Stimulated activated CD4-positive, alpha-beta T cell treated with anti-CD3 and anti-CD28 coated beads, Interleukin-2, amount 100 ng/mL, for 4 hours (primary cell): ENCODE measurements around the gene MACROD1.

Experiments
- DNase-seq: peaks from one replicate; pipeline ENCODE4 v3.0.0-alpha.2; 2020; ENCODE audit warnings: low read depth

MACROD1 gene

DNA sequence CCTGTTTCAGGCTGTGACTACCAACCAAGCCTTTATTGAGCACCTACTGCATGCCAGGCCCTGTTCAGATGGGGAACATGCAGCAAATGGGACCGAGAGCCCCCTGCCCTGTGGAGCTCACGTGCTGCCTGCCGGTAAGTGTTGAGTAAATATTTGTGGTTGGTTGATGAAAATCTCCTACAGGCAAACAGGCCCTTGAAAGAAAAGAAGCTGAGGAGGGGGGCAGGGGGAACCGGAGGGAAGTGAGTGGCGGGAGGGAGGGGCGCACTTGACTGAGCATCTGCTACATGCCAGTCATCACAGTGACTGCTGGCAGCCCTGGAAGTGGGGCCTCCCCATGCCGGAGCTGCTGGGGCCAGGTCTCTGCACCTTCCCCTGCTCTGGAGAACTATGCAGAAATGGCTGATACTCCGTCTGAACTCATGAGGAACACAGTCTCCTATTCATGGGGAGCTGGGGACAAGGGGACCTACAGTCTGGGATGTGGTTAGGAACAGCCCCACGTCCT, 34.2 kb downstream of the MACROD1 start:
- no peak for DNase-seq

- no peak for DNase-seq
These were observed 35.3 kb downstream of the MACROD1 start for GRCh38 chr11:64130618-64131017.

DNA sequence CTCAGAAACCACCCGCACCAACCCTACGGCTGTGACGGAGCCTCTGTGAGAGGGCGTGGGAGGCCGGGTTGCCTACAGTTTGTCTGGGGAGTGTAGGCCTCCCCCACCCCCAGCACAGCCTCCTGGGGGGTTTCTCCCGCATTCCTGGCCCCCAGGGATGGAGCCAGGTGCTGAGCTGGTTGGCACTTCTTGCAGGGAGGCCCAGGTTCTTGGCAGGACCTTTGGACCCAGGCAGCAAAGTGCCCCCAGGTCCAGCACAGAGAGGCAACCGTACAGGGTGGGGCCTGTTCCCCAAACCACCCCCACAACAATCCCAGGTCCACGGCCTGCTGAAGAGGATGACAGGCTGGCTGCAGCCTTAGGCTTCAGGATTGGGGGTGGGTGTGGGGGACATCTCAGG, 36.5 kb downstream of the MACROD1 start:
- DNase-seq: no peak

DNA sequence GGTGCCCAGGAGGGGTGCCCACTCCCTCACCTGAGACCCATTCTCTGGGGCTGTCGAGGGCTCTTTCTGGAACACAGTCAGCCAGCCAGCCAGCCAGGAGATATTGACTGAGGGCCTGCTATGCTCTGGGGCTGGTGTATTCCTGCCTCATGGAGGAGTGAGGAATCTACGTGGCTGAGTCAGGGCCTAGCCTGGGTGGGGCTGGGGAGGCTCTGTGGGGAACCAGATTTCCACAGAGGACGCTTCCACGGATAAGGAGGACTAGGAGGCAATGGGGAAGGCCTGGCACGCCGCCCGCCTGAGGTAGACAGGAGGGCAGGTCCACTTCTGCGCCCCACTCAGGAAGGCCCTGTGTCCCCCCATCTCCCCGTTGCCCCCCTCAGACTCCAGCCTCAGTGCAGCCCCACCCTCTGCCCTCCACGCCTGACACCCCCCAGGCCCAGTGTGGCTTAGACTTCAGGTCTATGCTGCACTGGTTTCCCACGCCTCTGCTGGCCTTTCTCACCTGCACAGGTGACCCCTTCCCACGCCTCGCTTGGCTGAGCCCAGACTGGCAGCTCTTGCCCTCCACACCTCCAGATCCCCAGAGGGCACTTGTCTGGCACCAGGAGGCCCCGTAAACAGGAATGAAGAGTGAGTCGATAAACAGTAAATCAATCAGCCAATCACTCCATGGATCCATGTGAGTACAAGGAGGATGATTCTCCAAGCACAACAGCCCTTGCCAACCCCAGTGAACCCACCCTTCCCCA, 37.5 kb downstream of the MACROD1 start:
- no peak for DNase-seq

DNA sequence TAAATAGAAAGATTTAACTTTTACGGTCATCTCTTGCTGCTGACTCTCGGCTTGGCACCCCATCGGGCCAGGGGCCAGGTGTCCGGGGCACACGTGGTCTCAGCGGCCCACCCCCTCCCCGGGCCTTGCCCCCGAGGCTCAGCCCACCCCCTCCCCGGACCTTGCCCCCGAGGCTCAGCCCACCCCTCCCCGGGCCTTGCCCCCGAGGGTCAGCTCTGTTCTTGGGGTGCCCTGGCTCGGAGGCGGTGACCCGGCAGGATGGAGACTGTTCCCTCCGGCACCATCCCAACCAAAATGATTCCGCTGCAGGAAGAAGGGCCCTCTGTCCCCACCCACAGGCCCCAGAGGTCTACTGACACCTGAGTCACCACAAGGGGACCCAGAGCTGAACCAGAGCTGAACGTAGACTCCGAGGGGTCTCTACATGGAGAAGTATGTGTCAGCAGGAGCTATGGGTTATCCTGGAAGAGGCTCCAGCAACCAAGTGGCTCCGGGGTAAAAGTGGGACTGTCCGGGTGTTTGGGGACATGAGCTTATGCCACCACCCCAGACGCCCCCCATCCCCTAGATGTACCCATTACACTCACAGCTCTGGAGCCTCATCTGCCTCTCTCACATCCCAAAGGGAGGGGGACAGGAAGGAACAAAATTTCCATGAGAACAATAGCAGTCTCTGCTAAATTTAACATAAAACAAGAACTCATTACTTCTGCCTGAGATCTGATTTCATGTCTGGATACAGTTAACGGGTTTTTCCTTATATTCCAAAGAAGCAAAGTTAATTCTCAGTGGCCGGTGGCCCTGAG, 38.4 kb downstream of the MACROD1 start:
- no peak for DNase-seq

DNA sequence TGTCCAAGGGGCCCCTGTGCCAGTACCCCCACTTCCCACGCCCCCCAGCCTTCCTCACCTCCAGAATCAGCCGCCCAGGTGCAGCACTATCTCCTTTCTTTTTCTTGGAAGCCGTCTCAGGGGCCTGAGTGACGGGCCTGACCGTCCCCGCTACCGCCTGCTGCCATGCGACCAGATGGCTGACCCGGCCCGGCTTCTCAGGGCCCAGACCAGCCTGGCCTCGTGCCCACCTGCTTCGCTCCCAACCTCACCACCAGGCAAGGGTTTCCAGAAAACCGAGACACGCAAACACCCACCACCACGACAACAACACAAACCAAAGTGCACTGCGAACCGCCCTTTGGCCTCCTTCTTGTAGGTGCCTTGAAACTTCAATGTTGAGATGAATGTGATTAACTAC, 39.1 kb downstream of the MACROD1 start:
- no peak for DNase-seq

DNA sequence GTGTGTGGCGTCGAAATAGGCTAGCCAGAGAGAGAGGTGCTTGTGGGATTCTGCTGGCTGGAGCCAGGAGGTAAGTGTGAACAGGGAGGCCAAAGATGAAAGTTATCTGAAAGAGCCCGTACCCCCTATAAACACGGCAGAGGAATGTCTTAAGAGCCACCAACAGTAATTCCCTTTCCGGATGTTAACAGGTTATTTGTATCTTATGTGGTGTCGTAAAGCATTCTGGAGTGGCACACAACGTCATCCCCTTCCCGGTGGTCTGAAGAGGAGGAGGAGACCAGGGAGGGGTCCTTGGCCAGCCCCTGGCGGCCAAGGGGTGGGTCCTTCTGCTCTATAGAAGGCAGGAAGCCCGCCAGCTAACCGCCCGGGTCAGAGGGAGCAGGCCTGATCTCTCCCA, 39.5 kb downstream of the MACROD1 start:
- no peak for DNase-seq

DNA sequence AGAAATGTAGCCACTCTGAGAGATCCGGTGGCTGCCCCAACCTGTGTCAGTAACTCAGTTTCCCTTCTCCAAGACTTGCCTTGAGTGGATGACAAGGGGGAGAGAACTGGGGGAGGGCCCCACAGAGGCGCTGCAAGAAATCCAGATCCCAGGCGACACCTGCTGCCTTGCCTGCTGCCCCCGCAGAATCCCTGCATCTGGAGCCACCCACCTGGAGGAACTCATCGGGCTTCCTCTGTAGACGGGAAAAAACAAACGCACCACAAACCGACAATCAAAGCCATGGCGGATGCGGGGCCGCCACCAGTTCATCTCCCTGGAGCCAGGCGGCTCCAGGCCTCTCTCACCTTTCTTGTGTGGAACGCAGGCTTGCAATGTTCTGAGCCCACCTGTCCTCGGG, 40.2 kb downstream of the MACROD1 start:
- no peak for DNase-seq

- DNase-seq: no peak
These were observed 41.8 kb downstream of the MACROD1 start for GRCh38 chr11:64124147-64124546.

GRCh38 chr11:64123679-64124078, 42.2 kb downstream of the MACROD1 start:
- DNase-seq: no peak

DNA sequence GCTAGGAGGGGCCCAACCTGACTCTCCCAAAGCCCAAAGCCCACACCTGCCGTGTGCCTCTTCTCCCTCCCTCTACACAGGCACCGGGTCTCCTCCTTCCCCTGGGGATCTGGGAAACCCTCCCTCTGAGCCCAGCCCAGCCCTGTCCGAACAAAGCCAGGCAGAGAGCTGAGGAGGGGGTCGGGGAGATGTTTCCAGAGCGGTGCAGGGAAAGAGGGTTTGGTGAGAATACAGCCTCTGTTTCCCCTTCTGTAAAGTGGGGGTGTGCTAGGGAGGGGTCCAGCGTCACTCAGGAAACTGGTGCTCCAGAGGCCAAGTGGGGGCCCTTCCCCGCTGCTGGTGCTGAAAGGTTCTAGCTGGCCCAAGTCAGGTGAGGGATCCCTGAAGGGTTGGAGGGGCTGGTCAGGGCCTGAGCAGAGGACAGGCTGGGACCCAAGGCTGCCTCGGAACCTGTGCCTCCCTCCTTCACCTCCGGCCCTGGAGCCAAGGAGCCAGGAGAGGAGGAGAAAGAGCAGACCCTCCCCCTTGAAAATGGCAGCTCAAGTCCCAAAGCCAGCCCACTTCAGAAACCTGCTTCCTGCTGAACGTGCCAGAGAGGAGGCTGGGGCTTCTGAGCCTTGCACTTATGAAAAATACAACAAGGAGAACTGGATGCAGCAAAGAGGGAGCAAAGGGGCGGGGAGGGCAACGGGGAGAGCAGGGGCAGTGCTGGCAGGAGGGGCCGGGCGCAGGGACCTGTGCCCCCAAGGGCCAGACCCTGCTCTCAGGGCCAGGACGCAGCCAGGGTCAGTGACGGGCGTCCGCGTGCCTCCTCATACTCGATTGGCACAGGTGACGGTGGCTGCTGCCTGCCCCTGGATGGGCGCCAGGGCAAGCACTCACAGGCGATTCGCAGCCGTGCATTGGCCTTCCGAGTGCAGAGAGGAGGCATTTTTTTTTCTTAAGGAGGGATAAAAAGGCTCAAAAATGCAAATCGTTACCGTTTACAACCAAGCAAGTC, 43.2 kb downstream of the MACROD1 start:
- DNase-seq: no peak

GRCh38 chr11:64121663-64122410, 44.1 kb downstream of the MACROD1 start:
- no peak for DNase-seq

DNA sequence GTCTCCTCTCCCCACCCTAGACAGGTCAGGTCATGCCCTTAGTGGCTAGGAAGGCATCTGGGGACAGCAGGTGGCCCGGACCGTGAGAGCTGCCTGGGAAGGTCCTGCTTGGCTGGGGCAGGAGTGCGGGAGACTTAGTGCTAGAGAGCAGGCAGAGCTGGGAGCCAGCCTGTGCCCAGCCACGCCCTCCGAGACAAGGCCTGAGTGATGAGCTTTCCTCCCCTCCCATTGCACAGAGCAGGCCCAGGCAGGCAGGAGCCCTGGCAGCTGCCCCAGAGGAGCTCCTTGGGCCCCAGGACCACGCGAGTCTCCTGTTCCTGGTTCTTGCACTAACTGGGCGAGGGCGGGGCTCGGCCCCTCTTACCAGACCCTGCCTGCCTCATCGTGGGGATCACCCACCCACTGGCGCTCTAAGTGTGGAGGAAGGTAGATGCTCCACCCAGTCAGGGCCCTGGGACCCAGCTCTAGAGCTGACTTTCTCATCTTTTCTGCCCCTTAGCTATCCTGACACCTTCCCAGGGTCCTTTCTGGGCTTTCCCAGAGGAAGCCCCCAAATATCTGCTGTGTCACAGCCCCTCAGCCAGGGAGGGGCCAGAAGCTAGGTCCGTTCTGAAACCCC, 44.9 kb downstream of the MACROD1 start:
- DNase-seq: no peak

DNA sequence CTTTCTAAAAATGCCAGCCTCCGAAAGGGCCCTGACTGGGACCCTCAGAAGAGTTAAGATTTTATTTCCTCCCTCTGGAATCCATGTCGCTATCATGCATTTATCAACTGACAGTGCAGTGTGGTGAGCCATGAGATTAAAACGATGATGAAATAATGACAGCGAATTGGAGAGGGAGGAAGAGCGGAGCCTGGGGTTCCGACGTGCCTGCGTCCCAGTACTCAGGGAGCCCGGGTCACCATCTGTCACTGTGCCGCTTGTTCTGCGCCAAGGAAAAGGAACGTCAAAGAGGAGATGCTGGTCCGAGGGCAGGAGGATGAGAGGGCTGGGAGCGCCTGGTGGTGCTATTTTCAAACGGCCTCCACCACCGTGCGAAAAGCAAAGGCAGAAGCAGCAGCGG, 46.2 kb downstream of the MACROD1 start:
- DNase-seq: no peak

- no peak for DNase-seq
These were observed 46.8 kb downstream of the MACROD1 start for GRCh38 chr11:64118876-64119665.

DNA sequence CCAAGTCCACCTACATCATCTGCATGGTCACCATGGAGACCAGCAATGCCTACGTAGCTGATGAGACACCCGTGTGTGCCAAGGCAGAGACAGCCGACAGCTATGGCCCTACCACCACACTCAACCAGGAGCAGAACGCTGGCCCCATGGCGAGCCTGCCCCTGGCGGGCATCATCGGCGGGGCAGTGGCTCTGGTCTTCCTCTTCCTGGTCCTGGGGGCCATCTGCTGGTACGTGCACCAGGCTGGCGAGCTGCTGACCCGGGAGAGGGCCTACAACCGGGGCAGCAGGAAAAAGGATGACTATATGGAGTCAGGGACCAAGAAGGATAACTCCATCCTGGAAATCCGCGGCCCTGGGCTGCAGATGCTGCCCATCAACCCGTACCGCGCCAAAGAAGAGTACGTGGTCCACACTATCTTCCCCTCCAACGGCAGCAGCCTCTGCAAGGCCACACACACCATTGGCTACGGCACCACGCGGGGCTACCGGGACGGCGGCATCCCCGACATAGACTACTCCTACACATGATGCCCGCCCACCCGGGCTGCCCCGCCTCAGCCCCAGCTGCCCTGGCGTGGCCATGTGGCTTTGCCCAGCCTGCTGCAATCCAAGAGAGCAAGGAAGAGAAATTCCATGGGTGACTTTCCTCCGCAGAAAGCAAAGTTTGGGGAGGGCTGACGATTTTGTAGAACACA, 48.0 kb downstream of the MACROD1 start:
- no peak for DNase-seq

DNA sequence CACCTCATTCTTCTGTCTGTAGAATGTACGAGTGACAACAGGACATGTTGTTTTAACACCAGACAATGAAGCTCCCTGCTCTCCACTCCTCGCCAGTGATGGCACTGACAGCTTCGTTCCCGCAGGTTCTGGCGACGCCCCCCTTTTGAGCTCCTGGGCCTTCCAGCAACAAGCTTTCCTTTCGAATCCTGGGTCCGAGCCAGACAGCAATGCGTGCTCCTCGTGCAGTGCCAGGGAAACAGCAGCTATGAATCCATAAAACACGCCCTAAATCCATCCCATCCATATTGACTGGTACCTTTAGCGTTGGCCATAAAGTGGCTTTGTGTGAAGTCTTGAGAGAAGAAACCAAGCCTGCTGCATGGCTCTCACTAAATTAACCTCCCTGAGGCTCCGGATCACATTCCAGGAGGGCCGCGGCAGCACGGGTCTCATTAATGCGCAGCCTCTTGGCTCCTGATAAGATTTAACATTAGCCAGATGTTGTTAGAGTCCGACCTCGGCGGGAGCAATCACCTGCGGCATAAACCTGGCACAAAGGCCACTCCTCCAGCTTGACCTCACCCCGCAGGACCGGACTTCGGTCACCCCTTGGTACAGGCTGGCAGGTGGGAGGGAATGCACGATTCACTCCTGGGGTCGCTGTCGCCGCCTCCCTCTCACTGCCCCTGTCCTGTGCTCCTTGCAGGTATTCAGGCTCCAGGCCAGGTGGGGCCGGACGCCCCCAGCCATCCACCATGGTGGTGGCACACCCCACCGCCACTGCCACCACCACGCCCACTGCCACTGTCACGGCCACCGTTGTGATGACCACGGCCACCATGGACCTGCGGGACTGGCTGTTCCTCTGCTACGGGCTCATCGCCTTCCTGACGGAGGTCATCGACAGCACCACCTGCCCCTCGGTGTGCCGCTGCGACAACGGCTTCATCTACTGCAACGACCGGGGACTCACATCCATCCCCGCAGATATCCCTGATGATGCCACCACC, 50.1 kb downstream of the MACROD1 start:
- DNase-seq: no peak

GRCh38 chr11:64114231-64114630, 51.7 kb downstream of the MACROD1 start:
- no peak for DNase-seq
